Stimulated activated CD8-positive, alpha-beta memory T cell treated with anti-CD3 and anti-CD28 coated beads, Interleukin-15, amount 100 ng/mL, for 4 hours (primary cell): ENCODE measurements around the gene DAB2.

Source experiments
- DNase-seq, 2 donors: peaks; one replicate each; pipeline ENCODE4 v3.0.0-alpha.2; 2020; ENCODE audit warnings: low read depth in 2 of 2

DAB2 gene

DNA sequence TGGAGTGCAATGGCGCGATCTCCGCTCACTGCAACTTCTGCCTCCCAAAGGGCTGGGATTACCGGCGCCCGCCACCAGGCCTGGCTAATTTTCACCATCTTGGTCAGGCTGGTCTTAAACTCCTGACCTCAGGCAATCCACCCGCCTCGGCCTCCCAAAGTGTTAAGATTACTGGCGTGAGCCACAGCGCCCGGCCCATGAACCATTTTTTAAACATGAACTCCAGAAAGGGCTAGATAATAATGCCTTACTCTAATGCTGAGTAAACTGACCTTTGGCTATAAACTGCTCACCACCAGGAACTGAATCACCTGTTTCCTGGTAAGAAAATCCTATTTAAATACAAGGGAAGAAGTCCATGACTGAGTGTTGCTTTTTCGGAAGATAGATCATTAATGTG, 23.2 kb upstream of the DAB2 start:
- DNase-seq, result no peak

DNA sequence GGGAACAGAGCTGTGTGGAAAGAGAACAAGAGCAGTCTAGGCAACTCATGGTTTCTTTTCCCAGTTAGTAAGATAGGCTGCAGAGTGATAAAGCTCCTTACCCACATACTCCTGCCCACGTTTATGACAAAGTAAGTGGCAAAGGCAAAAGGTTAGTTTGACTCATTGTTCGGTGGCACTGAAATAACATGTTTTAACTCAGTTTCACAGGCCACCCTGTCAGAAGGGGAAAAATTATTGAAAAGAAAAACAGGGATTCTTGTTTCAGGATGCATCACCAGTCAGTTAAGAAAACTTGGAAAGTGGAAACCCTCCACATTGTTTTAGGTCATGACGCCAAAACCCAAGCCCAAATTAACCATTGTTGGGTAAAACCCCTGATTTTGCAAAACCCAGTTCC, 22.3 kb upstream of the DAB2 start:
- no peak for DNase-seq

- DNase-seq, result no peak
These were observed 21.5 kb upstream of the DAB2 start for GRCh38 chr5:39446231-39446630.

DNA sequence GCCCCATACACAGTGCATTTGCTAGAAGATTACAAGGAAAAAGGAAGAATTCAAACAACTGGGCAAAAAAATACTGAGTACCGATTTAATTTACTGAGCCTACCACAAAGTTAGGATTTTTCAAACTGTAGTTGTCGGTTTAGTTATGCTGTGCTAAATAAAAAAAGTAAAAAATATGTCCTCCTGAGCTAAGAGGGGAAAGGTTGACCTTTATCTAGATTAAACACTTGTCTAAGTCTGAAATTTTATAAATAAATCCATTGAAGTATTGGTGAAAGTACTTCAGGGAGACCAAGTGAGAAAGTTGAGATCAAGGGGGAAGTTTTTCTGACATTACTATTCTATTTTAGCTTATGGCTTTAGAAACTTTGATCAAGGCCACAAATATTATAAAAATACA, 19.1 kb upstream of the DAB2 start:
- DNase-seq, result no peak

DNA sequence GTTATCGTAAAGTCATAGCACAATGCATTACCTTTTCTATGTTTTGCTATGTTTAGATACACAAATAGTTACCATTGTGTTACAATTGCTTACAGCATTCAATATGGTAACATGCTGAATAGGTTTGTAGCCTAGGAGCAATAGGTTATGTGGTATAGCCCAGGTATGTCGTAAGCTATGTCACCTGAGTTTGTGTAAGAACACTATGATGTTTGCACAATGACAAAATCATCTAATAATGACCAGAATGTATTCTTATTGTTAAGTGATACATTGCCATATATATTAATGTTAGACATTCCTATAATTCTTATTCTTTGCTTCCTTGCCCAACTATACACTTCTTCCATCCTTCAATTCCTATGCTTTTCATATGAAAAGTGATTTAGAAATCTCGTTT, 18.2 kb upstream of the DAB2 start:
- no peak for DNase-seq

GRCh38 chr5:39441838-39442237, 17.1 kb upstream of the DAB2 start:
- no peak for DNase-seq

DNA sequence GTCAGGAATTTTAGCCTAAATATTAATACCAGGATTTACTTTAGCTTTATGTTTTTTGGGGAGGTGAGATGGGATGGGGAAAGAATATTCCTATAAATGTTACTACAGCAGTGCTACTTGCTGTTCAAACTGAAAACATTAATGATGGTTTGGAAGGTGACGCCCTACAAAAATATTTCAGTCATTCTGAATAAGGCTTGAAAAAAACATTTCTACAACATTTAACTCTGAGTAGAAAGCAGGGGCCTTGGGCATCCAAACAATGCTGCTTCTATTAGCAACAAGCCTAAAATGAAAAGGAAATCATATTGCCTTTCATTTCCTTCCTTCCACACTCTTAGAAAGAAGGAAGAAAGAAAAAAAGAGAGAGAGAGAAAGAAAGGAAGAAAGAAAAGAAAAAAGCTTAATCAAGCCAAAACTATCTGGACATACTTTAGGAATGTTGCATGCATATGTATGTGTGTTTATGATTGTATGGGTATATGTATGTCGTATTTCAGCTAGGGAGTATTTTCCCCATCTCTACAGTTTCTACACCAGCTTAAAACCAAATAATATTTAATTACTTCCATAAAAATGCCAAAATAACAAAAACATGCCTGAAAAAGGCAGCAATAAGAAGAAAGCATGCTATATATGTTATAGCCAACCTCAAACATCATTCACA, 16.3 kb upstream of the DAB2 start:
- DNase-seq, result no peak

GRCh38 chr5:39440192-39440957, 15.6 kb upstream of the DAB2 start:
- DNase-seq, result no peak

GRCh38 chr5:39439582-39440162, 14.9 kb upstream of the DAB2 start:
- DNase-seq, result no peak

DNA sequence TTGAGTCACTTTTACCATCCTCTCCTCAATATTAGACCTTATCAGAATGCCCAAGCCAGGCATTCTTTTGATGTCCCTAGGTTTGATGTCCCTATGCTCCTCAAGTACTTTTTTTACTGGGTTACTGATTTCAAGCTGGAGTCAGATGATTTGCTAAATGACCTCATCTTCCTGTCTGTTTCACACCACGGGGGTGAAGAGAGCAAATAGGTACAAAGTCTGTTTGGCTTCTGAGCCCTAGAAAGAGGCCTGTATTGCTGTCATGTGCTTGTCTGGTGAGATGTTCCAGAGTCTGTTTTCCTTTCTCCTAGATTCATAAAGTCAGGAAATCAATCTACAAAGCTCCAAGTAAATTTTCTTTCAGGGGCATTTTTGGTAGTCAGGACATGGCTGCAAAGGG, 12.7 kb upstream of the DAB2 start:
- DNase-seq, result no peak

- no peak for DNase-seq
These were observed 9.1 kb upstream of the DAB2 start for GRCh38 chr5:39433848-39434247.

DNA sequence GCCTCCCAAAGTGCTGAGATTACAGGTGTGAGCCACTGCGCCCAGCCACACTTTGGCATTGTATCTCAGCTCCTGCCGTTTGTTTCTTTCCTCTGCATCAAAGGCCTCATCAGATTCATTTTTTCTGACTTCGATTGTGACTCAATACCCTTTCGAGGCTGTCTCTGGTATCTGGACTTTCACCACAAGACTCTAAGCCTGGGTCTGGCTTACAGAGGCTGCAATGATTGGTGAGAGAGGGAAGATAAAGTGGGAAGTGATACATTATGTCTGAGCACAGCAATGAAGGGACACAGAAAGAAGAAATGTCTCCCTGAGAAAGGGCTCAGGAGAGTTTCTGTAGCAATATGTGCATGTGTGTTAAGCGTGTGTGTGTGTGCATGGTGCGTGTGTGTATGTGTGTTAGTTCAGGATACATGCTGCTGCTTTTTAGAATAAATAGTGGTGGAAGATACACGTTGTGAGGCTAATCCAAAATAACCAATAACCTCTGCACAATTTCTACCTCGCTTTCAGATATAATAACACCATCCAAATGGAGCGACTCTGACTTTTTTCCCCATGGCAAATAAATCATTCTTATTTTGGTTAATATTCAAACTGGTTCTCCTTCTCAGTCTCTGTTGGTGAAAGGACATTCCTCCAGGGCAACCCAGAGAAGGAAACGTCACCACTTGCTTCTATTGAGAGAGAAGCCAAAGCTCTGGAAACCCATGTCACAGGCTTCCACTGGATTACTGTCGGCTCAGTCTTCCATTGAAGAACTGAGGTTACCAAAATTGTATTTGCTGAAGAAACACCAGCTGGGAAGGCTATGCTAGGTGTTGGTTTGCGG, 8.1 kb upstream of the DAB2 start:
- DNase-seq, result no peak

DNA sequence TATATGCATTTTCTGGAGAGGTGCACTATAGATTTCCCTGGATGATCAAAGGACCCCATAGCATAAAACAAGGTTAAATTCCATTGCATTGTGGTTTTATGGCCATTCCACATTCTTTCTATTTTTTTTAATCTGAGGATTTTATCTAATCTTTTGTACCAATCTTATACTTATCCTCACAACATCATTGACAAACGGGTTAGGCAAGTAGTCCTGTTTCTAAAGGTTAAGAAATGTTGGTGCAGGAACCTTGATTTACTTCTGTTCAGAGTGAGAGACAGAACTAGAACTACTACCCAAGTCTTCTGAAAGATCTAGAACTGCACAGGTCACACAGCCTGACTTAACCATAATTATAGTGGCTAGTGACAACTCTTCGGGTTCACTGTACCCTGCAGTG, 5.7 kb upstream of the DAB2 start:
- DNase-seq, result no peak

GRCh38 chr5:39428640-39429039, 3.9 kb upstream of the DAB2 start:
- DNase-seq, result no peak

- no peak for DNase-seq
These were observed 2.9 kb upstream of the DAB2 start for GRCh38 chr5:39427633-39428032.

DNA sequence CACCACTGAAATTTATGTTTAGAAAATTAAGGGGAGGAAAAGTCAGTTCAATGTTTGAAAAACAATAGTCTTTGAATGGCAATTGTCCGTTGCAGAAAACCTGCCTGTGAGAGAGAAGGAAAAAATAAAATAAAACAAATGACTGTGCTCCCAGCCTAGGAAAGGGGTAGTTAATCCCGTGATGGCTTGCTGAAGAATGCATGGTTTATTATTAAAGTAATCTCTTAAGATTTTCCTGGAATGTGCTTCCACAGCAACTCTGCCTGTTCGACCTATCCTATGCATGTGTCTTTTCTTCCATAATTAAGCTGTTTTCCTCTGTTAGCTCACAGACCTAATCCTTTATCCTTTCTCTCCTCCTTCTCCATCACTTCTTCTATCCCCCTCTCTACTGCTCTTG, 2.4 kb upstream of the DAB2 start:
- no peak for DNase-seq

DNA sequence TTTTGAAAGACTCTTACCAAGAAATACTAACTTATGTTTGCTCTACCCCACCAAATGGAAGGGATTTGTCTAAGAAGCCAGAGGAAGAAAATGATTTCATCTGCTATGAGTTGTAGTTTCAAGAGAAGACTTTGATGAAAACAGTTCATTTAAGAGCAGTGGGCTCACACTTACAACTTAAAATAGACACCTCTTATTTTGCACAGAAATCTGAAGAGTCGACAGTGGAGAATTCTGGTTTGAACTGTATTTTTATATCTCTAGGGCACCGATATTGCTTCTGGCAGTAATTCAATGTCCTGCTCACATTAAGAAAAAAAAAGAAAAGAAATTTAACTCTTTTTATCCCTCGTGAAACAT, 1.9 kb upstream of the DAB2 start:
- DNase-seq, result no peak

DNA sequence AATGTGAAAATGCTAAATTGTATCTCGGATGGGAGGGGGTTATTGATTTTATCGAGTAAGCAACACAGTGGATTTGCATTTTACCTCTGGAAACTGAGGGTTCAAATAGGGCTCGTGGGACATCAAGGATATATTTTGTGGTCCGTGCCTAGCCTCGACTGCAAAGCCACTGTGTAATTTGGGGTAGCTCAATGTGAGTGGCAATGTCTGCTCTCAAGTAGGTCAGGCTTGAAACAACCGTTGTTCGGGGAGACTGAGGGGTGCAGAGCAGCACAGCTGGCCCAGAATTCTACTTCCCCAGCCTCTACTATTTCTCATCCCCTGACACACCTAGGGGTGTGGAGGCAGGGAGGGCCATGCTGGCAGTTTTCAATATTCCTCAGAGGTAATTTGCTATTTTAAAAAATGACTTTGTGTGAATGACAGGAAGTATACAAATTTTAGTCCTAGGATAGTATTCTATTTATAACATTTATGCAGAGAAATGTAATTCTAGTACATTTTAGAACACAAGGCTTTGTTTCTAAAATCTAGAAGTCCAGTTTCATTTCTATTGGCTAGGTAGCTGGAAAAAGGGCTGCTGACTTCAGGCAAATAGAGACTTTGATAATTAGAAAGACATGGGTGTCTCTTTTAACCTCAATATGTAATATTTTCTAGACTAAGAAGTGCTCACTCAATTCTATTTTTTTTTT, 1.4 kb upstream of the DAB2 start:
- DNase-seq, result no peak

DNA sequence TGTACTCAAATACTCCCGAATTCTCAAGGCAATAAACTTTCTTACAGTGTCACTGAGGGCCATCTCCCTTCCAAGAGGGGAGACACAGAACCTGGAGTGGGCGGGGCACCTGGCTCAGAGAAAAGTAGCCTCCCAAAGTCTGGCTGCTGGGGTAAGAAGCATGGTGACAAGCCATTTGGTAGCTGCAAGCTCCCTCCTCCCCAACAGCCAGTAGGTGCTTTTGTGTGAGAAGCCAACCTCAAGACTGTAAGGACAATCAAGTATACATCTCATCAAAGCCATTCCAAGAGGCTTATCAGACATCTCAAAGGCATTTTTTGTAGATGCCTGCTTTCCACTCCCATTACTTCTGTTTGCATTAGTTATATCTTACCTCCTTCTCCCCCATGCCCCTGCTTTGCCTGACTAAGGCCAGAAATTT, 1.4 kb downstream of the DAB2 start:
- no peak for DNase-seq

GRCh38 chr5:39422728-39423285, 2.0 kb downstream of the DAB2 start:
- DNase-seq, result no peak

- no peak for DNase-seq
These were observed 2.7 kb downstream of the DAB2 start for GRCh38 chr5:39422036-39422606.
